ENCODE data around the gene RSKR.

GRCh38 chr17:28634206-28634865 lies 20.4 kb upstream of the RSKR start:
- TF ChIP-seq ESRRA (IDR thresholded peaks at IDR 0.05; ENCODE audit: borderline replicate concordance, low read depth) (no peak), KDM1A (IDR thresholded peaks at IDR 0.05) (no peak), CTCF (IDR thresholded peaks at IDR 0.05 in 2 of 3, conservative IDR thresholded peaks at IDR 0.05 in 1 of 3; ENCODE audit: insufficient read depth in 2 of 3, low read depth in 1 of 3, low read length in 3 of 3) (no peak), ZNF24 (IDR thresholded peaks at IDR 0.05) (no peak), ZNF589 (CRISPR knock-in tag; IDR thresholded peaks at IDR 0.05; ENCODE audit: low read depth) (no peak), RAD21 (CRISPR knock-in tag; conservative IDR thresholded peaks at IDR 0.05 in 1 of 2, IDR thresholded peaks at IDR 0.05 in 1 of 2) (no peak)

Data from K562 (cell line).